Naive thymus-derived CD4-positive, alpha-beta T cell (primary cell): ENCODE data around the gene NXNL2. TPM values are rescaled to one million over a fixed set of nuclear protein-coding genes. Genes with fewer than 3 reads are reported as not detected.
A peak's percentile ranks its signal among the peaks of the same experiment; 100 is the strongest.

Source experiments
- ATAC-seq: fragments of 150-1000 bp; cut with Tn5 transposase; 2 replicates; pipeline ENCODE4 v1.10.0; 2021; ENCODE audit warnings: mild to moderate bottlenecking, moderate library complexity
- CTCF ChIA-PET: fragments of 350-600 bp; sonication (Branson Sonifier 250); formaldehyde crosslinking; loops from one replicate; lab custom pipeline; 2021; ENCODE audit warnings: antibody characterized with exemption; lab: Charles Lee
- POLR2A ChIA-PET: fragments of 350-600 bp; sonication (Branson Sonifier 250); formaldehyde crosslinking; loops from one replicate; lab custom pipeline; 2021; ENCODE audit warnings: antibody characterized with exemption, inconsistent platforms; lab: Charles Lee
- DNase-seq, 9 donors: peaks; one replicate each; pipeline versions ENCODE4 v3.0.0 to v3.0.0-alpha.2; 2020 to 2022; ENCODE audit warnings: mixed read lengths in 1 of 9
- H3K27ac ChIP-seq: one replicate; pipeline ENCODE4 v1.7.0; 2013; ENCODE audit warnings: mild to moderate bottlenecking, low read depth, low read length, moderate library complexity
- H3K27me3 ChIP-seq, 2 donors: one replicate each; pipeline ENCODE4 v1.7.0; 2013; ENCODE audit warnings: low read length in 2 of 2, mild to moderate bottlenecking in 2 of 2, moderate library complexity in 2 of 2; ENCODE audit not compliant: control insufficient read depth in 2 of 2, insufficient read depth in 2 of 2
- H3K36me3 ChIP-seq, 3 experiments: 1 replicate in 2 of 3; 2 replicates in 1 of 3; pipeline ENCODE4 v1.7.0; 2013; ENCODE audit warnings: low read length in 3 of 3, mild to moderate bottlenecking in 3 of 3, moderate library complexity in 1 of 3; ENCODE audit not compliant: insufficient read depth in 3 of 3, control insufficient read depth in 2 of 3
- H3K4me1 ChIP-seq, 2 donors: one replicate each; pipeline ENCODE4 v1.7.0; 2013; ENCODE audit warnings: low read length in 2 of 2, mild to moderate bottlenecking in 2 of 2, moderate library complexity in 1 of 2; ENCODE audit not compliant: control insufficient read depth in 2 of 2, insufficient read depth in 2 of 2
- H3K4me3 ChIP-seq: 2 replicates; pipeline ENCODE4 v1.7.0; 2013; ENCODE audit warnings: mild to moderate bottlenecking, low read length
- H3K9me3 ChIP-seq, 3 experiments: 1 replicate in 2 of 3; 2 replicates in 1 of 3; pipeline ENCODE4 v1.7.0; 2013; ENCODE audit warnings: low read length in 3 of 3; ENCODE audit not compliant: control insufficient read depth in 2 of 3
- H3K27ac Mint-ChIP-seq, 9 donors: one replicate each; pipeline ENCODE4 v1.8.0; 2020 to 2022; ENCODE audit warnings: mixed read lengths in 9 of 9, mild to moderate bottlenecking in 8 of 9, moderate library complexity in 5 of 9, inconsistent platforms in 2 of 9
- H3K27me3 Mint-ChIP-seq, 5 donors: one replicate each; pipeline ENCODE4 v1.8.0; 2021 to 2022; ENCODE audit warnings: mixed read lengths in 5 of 5, mild to moderate bottlenecking in 1 of 5
- H3K36me3 Mint-ChIP-seq, 5 donors: one replicate each; pipeline ENCODE4 v1.8.0; 2020 to 2022; ENCODE audit warnings: mixed read lengths in 5 of 5, mild to moderate bottlenecking in 3 of 5, inconsistent platforms in 1 of 5
- H3K4me1 Mint-ChIP-seq, 7 donors: one replicate each; pipeline ENCODE4 v1.8.0; 2020 to 2022; ENCODE audit warnings: mixed read lengths in 7 of 7, mild to moderate bottlenecking in 3 of 7, inconsistent platforms in 1 of 7
- H3K4me3 Mint-ChIP-seq, 10 donors: one replicate each; pipeline ENCODE4 v1.8.0; 2020 to 2022; ENCODE audit warnings: mild to moderate bottlenecking in 10 of 10, mixed read lengths in 10 of 10, moderate library complexity in 6 of 10, inconsistent platforms in 2 of 10
- H3K9me3 Mint-ChIP-seq, 11 donors: one replicate each; pipeline ENCODE4 v1.8.0; 2020 to 2022; ENCODE audit warnings: mixed read lengths in 11 of 11, mild to moderate bottlenecking in 4 of 11, inconsistent platforms in 1 of 11, moderate library complexity in 1 of 11
- intact Hi-C, 2 donors: fragments of 100-400 bp; cut with micrococcal nuclease; formaldehyde crosslinking; loops; one replicate each; pipeline ENCODE4 v1.15.1; 2023
- polyA plus RNA-seq, 2 donors: library from polyadenylated mRNA; unstranded; fragments of 300-500 nt; fragmentation: Illumina TruSeq; gene quantifications; one replicate each; pipeline ENCODE4 v1.2.3, GENCODE V29; 2021
- total RNA-seq, 6 experiments: library from RNA in 5 of 6; stranded (reverse) in 5 of 6; gene quantifications; 1 replicate in 5 of 6; 2 replicates in 1 of 6; pipeline ENCODE4 v1.2.3 and lab custom pipeline; 2021 to 2026

Gene NXNL2
- total and polyA plus RNA-seq, 7 experiments from 2014 or later: not detected

GRCh38 chr9:88551546-88552137 is 16.7 kb downstream of the NXNL2 start:
- Mint-ChIP-seq H3K27ac (no peak overlapping the region), H3K27me3 (peaks cover 9 to 15% (median 11%) of the 10 kb centered on the region in 5 donors), H3K36me3 (peaks cover 0 to 8% (median 0%) of the 10 kb centered on the region in 5 donors), H3K4me1 (no peaks in the 10 kb centered on the region), H3K9me3 (peaks cover 0 to 12% (median 3%) of the 10 kb centered on the region in 11 donors), H3K4me3 (no peak overlapping the region)
- DNase-seq: no peak
- Histone ChIP-seq H3K9me3 (peaks cover 0 to 6% (median 0%) of the 10 kb centered on the region in 3 experiments), H3K4me1 (no peaks in the 10 kb centered on the region), H3K27me3 (no peaks in the 10 kb centered on the region), H3K36me3 (no peaks in the 10 kb centered on the region), H3K27ac (no peak overlapping the region), H3K4me3 (no peak overlapping the region)
- ChIA-PET CTCF (interaction anchor here (0.8 kb wide), 1 partner anchor 24 kb away, joined by 3 read pairs; no protein-coding TSS in a partner anchor), POLR2A (no interaction called here)
- ATAC-seq: no peak
- intact Hi-C loops: no loop called here

- Mint-ChIP-seq H3K9me3 (peaks cover 0 to 12% (median 3%) of the 10 kb centered on the region in 11 donors), H3K27ac (no peak overlapping the region), H3K27me3 (peaks cover 9 to 15% (median 11%) of the 10 kb centered on the region in 5 donors), H3K4me3 (no peak overlapping the region), H3K36me3 (peaks cover 0 to 8% (median 0%) of the 10 kb centered on the region in 5 donors), H3K4me1 (no peaks in the 10 kb centered on the region)
- H3K27ac ChIP-seq: no peak overlapping the region
- peaks cover 0 to 6% (median 0%) of the 10 kb centered on the region in 3 experiments for H3K9me3 ChIP-seq
- no peak for ATAC-seq
- ChIA-PET POLR2A (no interaction called here), CTCF (no interaction called here)
- intact Hi-C loops: no loop called here
- H3K4me1 ChIP-seq: no peaks in the 10 kb centered on the region
- no peaks in the 10 kb centered on the region for H3K27me3 ChIP-seq
- H3K4me3 ChIP-seq: no peak overlapping the region
- H3K36me3 ChIP-seq: no peaks in the 10 kb centered on the region
- DNase-seq: no peak
Measured at GRCh38 chr9:88553350-88553749, 18.4 kb downstream of the NXNL2 start.

GRCh38 chr9:88555268-88555980 is 20.4 kb downstream of the NXNL2 start:
- Histone ChIP-seq H3K36me3 (no peaks in the 10 kb centered on the region), H3K9me3 (no peaks in the 10 kb centered on the region), H3K27ac (no peak overlapping the region), H3K27me3 (no peaks in the 10 kb centered on the region), H3K4me1 (no peaks in the 10 kb centered on the region), H3K4me3 (no peak overlapping the region)
- intact Hi-C loops: no loop called here
- no peak for ATAC-seq
- ChIA-PET POLR2A (no interaction called here), CTCF (no interaction called here)
- H3K27me3 Mint-ChIP-seq: peaks cover 8 to 15% (median 10%) of the 10 kb centered on the region in 5 donors
- no peaks in the 10 kb centered on the region for H3K36me3 Mint-ChIP-seq
- DNase-seq: no peak
- H3K27ac Mint-ChIP-seq: no peak overlapping the region
- no peaks in the 10 kb centered on the region for H3K4me1 Mint-ChIP-seq
- no peaks in the 10 kb centered on the region for H3K9me3 Mint-ChIP-seq
- no peak overlapping the region for H3K4me3 Mint-ChIP-seq

- Histone ChIP-seq H3K27ac (no peak overlapping the region), H3K27me3 (no peaks in the 10 kb centered on the region), H3K9me3 (no peaks in the 10 kb centered on the region), H3K4me3 (no peak overlapping the region), H3K4me1 (no peaks in the 10 kb centered on the region), H3K36me3 (no peaks in the 10 kb centered on the region)
- CTCF ChIA-PET: no interaction called here
- Mint-ChIP-seq H3K27me3 (peaks cover 4 to 12% (median 5%) of the 10 kb centered on the region in 5 donors), H3K36me3 (no peaks in the 10 kb centered on the region), H3K27ac (no peak overlapping the region), H3K9me3 (peaks cover 0 to 1% (median 0%) of the 10 kb centered on the region in 11 donors), H3K4me1 (no peaks in the 10 kb centered on the region), H3K4me3 (no peak overlapping the region)
- intact Hi-C loops: no loop called here
- DNase-seq (no peak), ATAC-seq (no peak)
- POLR2A ChIA-PET: no interaction called here
Measured at GRCh38 chr9:88559661-88560060, 24.7 kb downstream of the NXNL2 start.

GRCh38 chr9:88567870-88568269 is 32.9 kb downstream of the NXNL2 start:
- H3K27ac Mint-ChIP-seq: no peak overlapping the region
- Histone ChIP-seq H3K27ac (no peak overlapping the region), H3K9me3 (no peaks in the 10 kb centered on the region), H3K36me3 (no peaks in the 10 kb centered on the region), H3K27me3 (no peaks in the 10 kb centered on the region), H3K4me1 (no peaks in the 10 kb centered on the region), H3K4me3 (no peak overlapping the region)
- DNase-seq: peak in 1 of 9 donors; percentile 26
- H3K4me3 Mint-ChIP-seq: no peak overlapping the region
- H3K9me3 Mint-ChIP-seq: no peaks in the 10 kb centered on the region
- H3K4me1 Mint-ChIP-seq: peaks cover 0 to 2% (median 0%) of the 10 kb centered on the region in 7 donors
- intact Hi-C loops: no loop called here
- ChIA-PET POLR2A (no interaction called here), CTCF (no interaction called here)
- no peak for ATAC-seq
- peaks cover 0 to 14% (median 6%) of the 10 kb centered on the region in 5 donors for H3K27me3 Mint-ChIP-seq
- H3K36me3 Mint-ChIP-seq: no peaks in the 10 kb centered on the region

- Mint-ChIP-seq H3K27me3 (peaks cover 9 to 20% (median 15%) of the 10 kb centered on the region in 5 donors), H3K36me3 (no peaks in the 10 kb centered on the region), H3K27ac (no peak overlapping the region), H3K4me1 (peaks cover 0 to 3% (median 0%) of the 10 kb centered on the region in 7 donors), H3K9me3 (peaks cover 0 to 2% (median 0%) of the 10 kb centered on the region in 11 donors), H3K4me3 (no peak overlapping the region)
- Histone ChIP-seq H3K4me3 (no peak overlapping the region), H3K36me3 (no peaks in the 10 kb centered on the region), H3K27me3 (no peaks in the 10 kb centered on the region), H3K9me3 (no peaks in the 10 kb centered on the region), H3K4me1 (no peaks in the 10 kb centered on the region), H3K27ac (no peak overlapping the region)
- ChIA-PET POLR2A (no interaction called here), CTCF (no interaction called here)
- DNase-seq (no peak), ATAC-seq (no peak)
- intact Hi-C loops: no loop called here
Measured at GRCh38 chr9:88571419-88571818, 36.4 kb downstream of the NXNL2 start.
